Measurements from ENCODE around the gene MEIS3. TPM values are rescaled to one million over a fixed set of nuclear protein-coding genes. Genes with fewer than 3 reads are reported as not detected.

The MEIS3 gene
- polyA plus RNA-seq, 2 of the 4 experiments (the other 2 are of a cell fraction) = 16.5 to 27.1 TPM

GRCh38 chr19:47434088-47434487 lies 14.8 kb upstream of the MEIS3 start:
- ATAC-seq = no peak
- WGBS (ENCODE audit: missing lambda C conversion rate) = 56% methylated on average over 7 of the region's 7 CpGs
- no peak for FAIRE-seq
- H3K4me1 ChIP-seq = peaks cover 5% of the 10 kb centered on the region
- no peak overlapping the region for H3K4me2 ChIP-seq
- no peaks in the 10 kb centered on the region; the same call in 2 of the 3 replicates for H3K9me3 ChIP-seq
- no peak for TF ChIP-seq ATOH8 (CRISPR knock-in tag; IDR thresholded peaks at IDR 0.05; ENCODE audit: low read depth)
- TF ChIP-seq RAD21 (conservative IDR thresholded peaks at IDR 0.05 in 1 of 2, IDR thresholded peaks at IDR 0.05 in 1 of 2) = no peak
- TF ChIP-seq JUN (IDR thresholded peaks at IDR 0.05) = no peak
- TF ChIP-seq CTCF (IDR thresholded peaks at IDR 0.05) = no peak
- TF ChIP-seq MAX (IDR thresholded peaks at IDR 0.05) = no peak
- TF ChIP-seq CEBPB (IDR thresholded peaks at IDR 0.05) = no peak
- TF ChIP-seq HOXB13 (CRISPR knock-in tag; IDR thresholded peaks at IDR 0.05; ENCODE audit: low read depth) = no peak
- no peak for TF ChIP-seq MAZ (IDR thresholded peaks at IDR 0.05; ENCODE audit: borderline replicate concordance, low read depth, low read length)
- no peak for TF ChIP-seq HEYL (CRISPR knock-in tag; IDR thresholded peaks at IDR 0.05)
- no peak for TF ChIP-seq CHD4 (IDR thresholded peaks at IDR 0.05; ENCODE audit: borderline replicate concordance)
- TF ChIP-seq RFX5 (IDR thresholded peaks at IDR 0.05) = no peak
- TF ChIP-seq TP53 (CRISPR knock-in tag; IDR thresholded peaks at IDR 0.05) = no peak
- TF ChIP-seq SREBF2 (IDR thresholded peaks at IDR 0.05) = no peak
- TF ChIP-seq NR3C1 (IDR thresholded peaks at IDR 0.05) = no peak
- TF ChIP-seq CBX8 (IDR thresholded peaks at IDR 0.05) = no peak
- ChIA-PET CTCF (interaction anchor here (0.6 to 28.3 kb wide), 19 partner anchors 7 to 354 kb away, joined by 3 to 901 read pairs (median 15); partner anchors contain the start of genes DHX34, EHD2, KPTN and NAPA), POLR2A (no interaction called here)
- H3K4me3 ChIP-seq = no peak overlapping the region
- DNase-seq (ENCODE audit: low read depth in 1 of 2, low spot score in 1 of 2) = no peak
- H3K27ac ChIP-seq = no peak overlapping the region

GRCh38 chr19:47433121-47433520 lies 13.8 kb upstream of the MEIS3 start:
- DNase-seq (ENCODE audit: low read depth in 1 of 2, low spot score in 1 of 2) (no peak), ATAC-seq (no peak), FAIRE-seq (no peak)
- H3K4me3 ChIP-seq = no peak overlapping the region
- no peak overlapping the region for H3K4me2 ChIP-seq
- WGBS (ENCODE audit: missing lambda C conversion rate) = 57% methylated on average over 1 of the region's 1 CpG
- H3K9me3 ChIP-seq = no peaks in the 10 kb centered on the region; the same call in 2 of the 3 replicates
- ChIA-PET CTCF (interaction anchor here (0.6 to 28.3 kb wide), 18 partner anchors 6 to 430 kb away, joined by 3 to 901 read pairs (median 6); partner anchors contain the start of genes DHX34, EHD2, KPTN and NAPA), POLR2A (interaction anchor here (0.9 kb wide), 1 partner anchor 310 kb away, joined by 3 read pairs; no protein-coding TSS in a partner anchor)
- H3K27ac ChIP-seq = no peak overlapping the region
- peaks cover 12% of the 10 kb centered on the region for H3K4me1 ChIP-seq
- TF ChIP-seq HES2 (IDR thresholded peaks at IDR 0.05) (no peak), FOXS1 (CRISPR knock-in tag; IDR thresholded peaks at IDR 0.05) (no peak), ATOH8 (CRISPR knock-in tag; IDR thresholded peaks at IDR 0.05; ENCODE audit: low read depth) (no peak), JUN (IDR thresholded peaks at IDR 0.05) (no peak), HOXB5 (CRISPR knock-in tag; IDR thresholded peaks at IDR 0.05) (no peak), SMC3 (IDR thresholded peaks at IDR 0.05) (no peak), POLR2AphosphoS2 (conservative IDR thresholded peaks at IDR 0.05; ENCODE audit: low read length) (no peak), CEBPB (IDR thresholded peaks at IDR 0.05) (no peak), EHF (CRISPR knock-in tag; IDR thresholded peaks at IDR 0.05) (no peak), HOXB13 (CRISPR knock-in tag; IDR thresholded peaks at IDR 0.05; ENCODE audit: low read depth) (no peak), FOSL2 (IDR thresholded peaks at IDR 0.05) (no peak), FOSL2 (CRISPR knock-in tag; IDR thresholded peaks at IDR 0.05) (no peak), NFE2L2 (conservative IDR thresholded peaks at IDR 0.05; ENCODE audit: low read length) (no peak), MAZ (IDR thresholded peaks at IDR 0.05; ENCODE audit: borderline replicate concordance, low read depth, low read length) (no peak), ELK1 (IDR thresholded peaks at IDR 0.05; ENCODE audit: low read depth, low read length) (no peak), NR3C1 (IDR thresholded peaks at IDR 0.05) (no peak), ZNF302 (CRISPR knock-in tag; IDR thresholded peaks at IDR 0.05) (no peak)
